Fibroblast of skin of left quadriceps (primary cell): ENCODE data around the gene UPP2.

Experiments used
- DNase-seq, 2 experiments: peaks; one replicate each; pipeline ENCODE4 v3.0.0-alpha.2; 2013; ENCODE audit warnings: low read depth in 2 of 2

UPP2 gene

DNA sequence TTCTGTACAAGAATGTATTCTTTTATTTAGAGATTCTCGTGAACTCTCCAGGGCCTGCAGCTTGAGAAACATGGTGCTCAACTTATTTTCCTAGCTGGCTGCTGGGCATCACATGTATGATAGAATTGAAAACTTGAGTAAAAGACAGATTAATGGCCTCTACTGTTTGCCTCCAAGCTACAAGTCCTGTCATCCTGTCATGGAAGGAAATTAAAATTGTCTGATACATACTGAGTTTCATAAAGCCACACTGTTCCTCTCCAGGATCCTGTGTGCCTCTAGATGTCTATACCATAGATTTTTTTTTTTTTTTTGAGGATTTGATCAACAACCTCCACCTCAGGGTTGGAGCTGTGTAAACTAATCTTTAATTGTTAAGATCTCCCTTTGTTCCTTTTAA lies 38.5 kb downstream of the UPP2 start:
- DNase-seq: no peak

DNA sequence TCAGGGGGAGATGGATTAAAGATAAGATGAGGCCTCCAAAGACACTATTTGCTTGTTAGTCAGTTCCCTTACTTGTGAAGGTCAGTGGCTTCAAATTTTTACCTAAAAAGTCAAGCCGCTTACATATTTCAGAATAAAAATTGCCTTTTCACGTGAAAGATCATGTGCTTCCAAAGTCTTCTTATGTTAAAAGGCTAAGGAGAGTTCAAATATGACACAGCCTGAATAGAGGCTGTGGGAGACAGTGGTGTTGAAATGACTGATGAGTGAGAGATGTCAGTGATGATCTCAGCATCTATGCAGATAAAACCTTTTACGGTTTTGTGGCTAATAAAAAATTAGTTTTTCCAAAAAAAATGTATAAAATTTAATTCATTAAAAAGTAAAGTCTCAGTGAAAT lies 40.5 kb downstream of the UPP2 start:
- DNase-seq: no peak

DNA sequence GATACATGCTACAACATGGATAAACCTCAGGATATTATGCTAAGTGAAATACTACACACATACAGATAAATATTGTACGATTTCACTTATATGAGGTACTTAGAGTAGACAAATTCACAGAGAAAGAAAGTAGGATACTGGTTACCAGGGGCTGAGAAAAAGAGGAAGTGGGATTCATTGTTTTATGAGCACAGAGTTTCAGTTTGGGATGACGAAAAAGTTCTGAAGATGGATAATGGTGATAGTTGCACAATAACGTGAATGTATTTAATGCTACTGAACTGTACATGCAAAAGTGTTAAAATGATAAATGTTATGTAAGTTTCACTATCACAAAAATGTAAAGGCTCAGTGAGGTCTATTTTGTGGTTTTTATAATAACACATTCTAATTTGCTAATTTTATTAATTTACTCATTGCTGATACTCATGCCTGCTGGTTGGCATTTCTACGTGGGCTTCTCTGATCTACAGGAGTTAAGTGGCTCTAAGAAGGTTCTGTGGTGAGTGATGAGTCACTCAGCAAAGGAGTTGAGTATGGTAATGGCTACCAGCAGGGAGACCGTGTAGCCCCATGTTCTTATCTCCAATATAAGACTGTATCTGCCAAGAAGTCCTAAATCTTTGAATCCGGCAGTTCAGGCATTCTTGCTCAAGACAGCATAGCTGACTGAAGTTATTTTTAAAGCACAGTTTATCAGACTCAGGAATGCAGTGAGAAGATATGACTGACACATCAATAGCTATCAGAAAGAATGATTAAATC lies 41.1 kb downstream of the UPP2 start:
- no peak for DNase-seq

DNA sequence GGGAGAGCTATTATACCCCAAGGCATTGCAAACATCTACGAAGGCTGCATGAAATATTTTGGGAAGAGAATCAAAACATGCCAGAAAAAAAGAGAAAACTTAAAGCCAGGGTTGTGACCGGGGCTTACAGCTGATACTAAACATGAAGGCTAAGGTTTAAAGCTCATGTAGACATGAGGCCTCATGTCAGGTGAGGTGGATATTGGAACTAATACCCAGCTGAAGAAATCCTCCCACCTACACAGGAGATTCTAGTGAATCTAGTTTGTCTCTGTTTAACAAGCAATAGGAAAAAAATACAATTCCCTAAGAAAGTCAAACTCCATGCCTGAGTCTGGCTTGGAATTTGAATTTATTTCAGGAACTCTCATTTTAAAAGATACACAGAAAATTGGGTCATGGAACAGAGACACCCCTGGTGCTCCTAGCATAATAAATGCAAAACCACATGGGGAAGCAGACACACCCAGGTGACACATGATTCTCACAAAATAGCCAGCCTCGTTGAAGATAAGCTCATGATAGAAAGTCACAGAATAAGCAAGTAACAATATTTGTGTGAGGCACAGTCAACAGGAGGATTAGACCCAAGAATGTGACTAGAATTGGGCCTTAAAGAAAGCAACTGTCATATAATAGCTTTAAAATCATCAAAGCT lies 42.2 kb downstream of the UPP2 start:
- DNase-seq: no peak

GRCh38 chr2:158144914-158145625 lies 43.4 kb downstream of the UPP2 start:
- DNase-seq: no peak

DNA sequence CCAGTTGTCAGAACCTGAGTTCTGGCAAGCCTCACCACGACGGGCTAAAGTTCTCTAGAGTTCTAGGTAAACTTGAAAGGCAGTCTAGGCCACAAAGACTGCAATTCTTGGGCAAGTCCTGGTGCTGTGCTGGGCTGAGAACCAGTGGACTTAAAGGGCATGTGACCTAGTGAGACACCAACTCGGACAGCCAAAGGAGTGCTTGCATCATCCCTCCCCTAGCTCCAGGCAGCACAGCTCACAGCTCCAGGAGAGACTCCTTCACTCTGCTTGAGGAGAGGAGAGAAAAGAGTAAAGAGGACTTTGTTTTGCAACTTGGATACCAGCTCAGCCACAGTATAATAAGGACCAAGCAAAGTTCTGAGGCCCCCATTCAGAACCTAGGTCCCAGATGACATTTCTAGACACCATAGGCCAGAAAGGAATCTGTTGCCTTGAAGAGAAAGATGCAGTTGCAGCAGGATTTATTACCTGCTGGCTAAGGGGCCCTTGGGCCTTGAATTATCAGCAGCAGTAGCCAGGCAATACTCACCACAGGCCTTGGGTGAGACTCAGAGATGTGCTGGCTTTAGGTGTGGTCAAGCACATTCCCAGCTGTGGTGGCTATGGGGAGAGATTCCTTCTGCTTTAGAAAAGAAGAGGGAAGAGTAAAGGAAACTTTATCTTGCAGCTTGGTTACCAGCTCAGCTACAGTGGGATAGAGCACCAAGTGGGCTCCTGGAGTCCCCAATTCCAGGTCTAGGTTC lies 51.8 kb downstream of the UPP2 start:
- no peak for DNase-seq

GRCh38 chr2:158154596-158154995 lies 52.9 kb downstream of the UPP2 start:
- DNase-seq: no peak

DNA sequence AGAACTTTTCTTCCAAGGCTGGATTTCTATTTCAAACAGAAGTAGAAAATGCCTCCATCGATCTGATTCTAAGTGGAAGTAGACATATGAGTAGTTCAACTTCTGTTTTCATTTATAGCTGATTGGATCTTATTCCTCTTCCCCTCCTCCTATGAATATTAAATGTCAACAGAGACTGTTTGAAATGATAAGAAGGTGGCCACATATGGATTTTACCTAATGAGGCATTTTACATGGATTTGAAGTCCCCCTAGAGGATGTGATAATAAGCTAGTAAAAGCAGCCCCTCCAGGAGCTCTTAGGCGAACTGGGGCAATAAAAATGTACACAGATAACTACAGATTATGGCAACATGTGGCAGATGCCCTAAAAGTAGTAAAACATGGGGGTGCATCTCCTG lies 71.0 kb downstream of the UPP2 start:
- DNase-seq: no peak

DNA sequence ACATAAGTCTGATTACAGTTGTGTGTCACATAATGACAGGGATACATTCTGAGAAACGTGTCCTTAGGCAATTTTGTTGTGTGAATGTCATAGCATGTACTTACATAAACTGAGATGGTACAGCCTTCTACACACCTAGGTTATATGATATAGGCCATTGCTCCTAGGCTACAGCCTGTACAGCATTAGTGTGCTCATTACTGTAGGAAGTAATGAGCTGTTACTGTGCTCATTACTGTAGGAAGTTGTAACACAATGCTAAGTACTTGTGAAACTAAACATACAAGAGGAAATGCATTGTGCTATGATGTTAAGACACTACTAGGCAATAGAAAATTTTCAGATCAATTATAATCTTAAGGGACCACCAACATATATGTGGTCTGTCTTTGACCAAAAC lies 72.8 kb downstream of the UPP2 start:
- no peak for DNase-seq

DNA sequence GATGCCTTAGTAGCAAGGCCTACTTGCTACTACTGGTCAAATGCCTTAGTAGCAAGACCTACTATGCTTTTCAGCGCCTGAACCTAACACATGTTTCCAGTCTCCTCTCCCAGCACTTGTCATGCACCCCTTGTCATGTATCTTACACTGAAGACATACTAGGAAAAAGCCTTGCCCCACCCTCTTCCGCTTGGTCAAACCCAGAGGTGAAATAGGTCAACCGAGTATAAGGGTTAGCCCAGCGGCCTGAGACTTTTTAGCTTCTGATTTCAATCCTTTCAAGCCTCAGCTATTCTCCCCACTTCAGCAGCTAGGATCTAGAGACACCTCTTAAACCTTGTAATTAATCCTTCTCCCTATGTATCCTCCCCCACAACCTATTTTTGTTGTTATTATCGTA lies 73.3 kb downstream of the UPP2 start:
- DNase-seq: no peak

DNA sequence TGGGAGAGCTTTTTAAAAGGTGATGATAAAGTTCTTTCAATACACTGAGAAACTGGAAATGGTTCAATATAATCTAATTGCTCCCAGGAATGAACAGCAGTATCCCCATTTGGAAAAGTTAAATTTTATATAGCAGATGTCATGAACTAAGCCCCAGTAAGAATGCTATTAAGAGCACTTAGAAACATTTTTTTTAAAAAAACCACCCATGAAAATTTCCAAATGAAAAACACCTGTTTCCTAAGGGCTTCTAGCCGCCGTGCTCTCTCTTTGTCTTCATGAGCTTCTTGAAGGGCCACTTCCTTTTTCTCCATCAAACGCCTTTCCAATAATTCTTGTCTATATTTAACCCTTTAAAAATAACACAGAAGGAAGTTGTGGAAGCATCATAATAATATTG lies 77.0 kb downstream of the UPP2 start:
- DNase-seq: no peak

DNA sequence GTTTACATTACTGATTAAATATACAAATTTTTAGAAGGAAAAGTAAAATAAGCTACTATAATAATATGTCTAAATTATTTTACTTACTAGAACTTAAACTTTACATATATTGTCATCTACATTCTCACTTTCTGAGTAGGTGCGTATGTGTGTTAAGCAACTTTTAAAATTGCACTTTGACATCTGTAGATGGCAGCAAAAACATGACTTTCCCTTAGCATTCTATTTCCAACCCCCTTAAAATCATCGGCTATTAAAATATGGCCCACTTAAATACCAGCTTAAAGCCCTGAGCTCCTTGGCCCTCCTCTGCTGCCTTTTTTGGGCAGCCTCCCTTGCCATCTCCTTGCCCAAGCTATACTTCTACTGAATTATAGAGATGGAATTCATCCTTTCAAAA lies 78.0 kb downstream of the UPP2 start:
- DNase-seq: no peak

GRCh38 chr2:158181171-158181570 lies 79.5 kb downstream of the UPP2 start:
- DNase-seq: no peak

GRCh38 chr2:158182676-158183295 lies 81.1 kb downstream of the UPP2 start:
- DNase-seq: no peak

- DNase-seq: no peak
Measured at GRCh38 chr2:158184001-158184400, 82.3 kb downstream of the UPP2 start.

DNA sequence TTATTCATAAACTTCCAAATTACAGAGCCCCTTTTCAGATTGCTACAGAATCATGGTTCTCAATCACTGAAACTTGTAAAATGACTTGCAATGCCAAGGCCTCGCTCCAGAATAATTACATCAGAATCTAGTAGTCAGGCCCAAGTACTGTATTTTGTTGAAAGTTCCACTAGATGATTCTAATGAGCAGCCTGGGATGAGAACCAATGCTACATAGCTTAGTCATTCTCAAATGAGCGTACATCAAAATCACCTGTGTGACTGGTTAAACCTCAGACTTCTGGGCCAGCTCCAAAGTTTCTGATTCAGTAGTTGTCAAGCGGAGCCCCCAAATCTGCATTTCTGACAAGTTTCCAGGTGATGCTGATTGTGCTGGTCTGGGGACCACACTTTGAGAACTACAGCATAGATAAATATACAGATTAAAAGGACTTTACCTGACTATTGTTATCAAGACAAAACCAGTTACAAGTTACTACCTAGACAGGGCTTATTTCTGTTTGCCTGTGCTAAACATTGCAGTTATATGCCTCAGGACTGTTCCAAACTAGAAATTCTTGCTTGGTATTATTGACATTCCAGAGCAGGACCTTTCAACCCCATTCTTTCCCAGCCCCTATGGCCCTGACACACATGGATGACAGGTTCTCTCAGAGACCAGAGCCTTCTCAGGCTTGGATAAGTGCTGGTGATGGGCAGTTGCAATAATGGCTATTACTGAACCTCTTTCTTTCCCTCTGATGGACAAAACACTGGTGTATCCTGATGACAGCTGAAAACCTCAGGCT lies 83.1 kb downstream of the UPP2 start:
- DNase-seq: no peak
